ENCODE data around the gene DNAJB5.

Gene DNAJB5

DNA sequence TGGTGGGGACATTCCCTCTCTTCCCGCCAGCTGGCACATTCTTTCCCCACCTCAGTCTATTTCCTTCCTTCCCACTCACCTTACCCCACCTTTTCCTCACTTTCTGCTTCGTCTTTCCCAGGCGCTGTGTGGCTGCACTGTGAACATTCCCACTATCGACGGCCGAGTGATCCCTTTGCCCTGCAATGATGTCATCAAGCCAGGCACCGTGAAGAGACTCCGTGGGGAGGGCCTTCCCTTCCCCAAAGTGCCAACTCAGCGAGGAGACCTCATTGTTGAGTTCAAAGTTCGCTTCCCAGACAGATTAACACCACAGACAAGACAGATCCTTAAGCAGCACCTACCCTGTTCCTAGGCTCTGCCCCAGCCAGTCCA is 7.3 kb downstream of the DNAJB5 start:
- Histone ChIP-seq H2BK120ac (ENCODE audit: low read depth, low read length) (no peak overlapping the region), H3K4me1 (ENCODE audit: control insufficient read depth, insufficient read depth, low read depth, low read length) (peaks cover 34% of the 10 kb centered on the region), H3K36me3 (ENCODE audit: control insufficient read depth in 1 of 2, insufficient read depth in 2 of 2, low read depth in 1 of 2, low read length in 2 of 2) (peaks cover 31 to 35% of the 10 kb centered on the region in 2 experiments), H2BK5ac (ENCODE audit: low read depth, low read length, poor library complexity, severe bottlenecking) (no peak overlapping the region), H3K27ac (ENCODE audit: low read length, poor library complexity, severe bottlenecking) (no peak overlapping the region), H2AFZ (ENCODE audit: low read depth, low read length) (no peak overlapping the region), H3K27me3 (ENCODE audit: control insufficient read depth in 1 of 2, insufficient read depth in 1 of 2, low read length in 2 of 2) (no peaks in the 10 kb centered on the region), H3K4me3 (ENCODE audit: insufficient read depth in 1 of 2, low read depth in 1 of 2, low read length in 2 of 2) (no peak overlapping the region), H2BK12ac (ENCODE audit: low read length in 2 of 2) (no peak overlapping the region), H3K9me3 (ENCODE audit: control insufficient read depth, low read length) (no peaks in the 10 kb centered on the region), H3K4ac (ENCODE audit: low read depth in 1 of 2, low read length in 2 of 2) (no peak overlapping the region), H4K8ac (ENCODE audit: low read length) (no peak overlapping the region), H3K9ac (ENCODE audit: low read length) (no peak overlapping the region), H4K91ac (ENCODE audit: low read length) (no peak overlapping the region), H2AK5ac (ENCODE audit: low read length, severe bottlenecking) (no peak overlapping the region), H2BK15ac (ENCODE audit: low read depth, poor library complexity, severe bottlenecking) (no peak overlapping the region), H3K23ac (ENCODE audit: low read length in 2 of 2) (no peak overlapping the region), H3K79me1 (replicated peaks; ENCODE audit: low read length, poor library complexity, severe bottlenecking) (peaks cover 5% of the 10 kb centered on the region), H3K18ac (ENCODE audit: low read depth in 1 of 2, low read length in 2 of 2) (no peak overlapping the region), H3K14ac (ENCODE audit: low read length in 2 of 2) (no peak overlapping the region), H3K4me2 (ENCODE audit: low read length, poor library complexity, severe bottlenecking) (no peak overlapping the region)
- DNase-seq = no peak
- WGBS = 88% methylated on average over 10 of the region's 10 CpGs

- no peak overlapping the region for H2AK5ac ChIP-seq (ENCODE audit: low read length, severe bottlenecking)
- H4K91ac ChIP-seq (ENCODE audit: low read length) = no peak overlapping the region
- H3K9ac ChIP-seq (ENCODE audit: low read length) = peak overlapping the region; percentile 9
These were observed 7.8 kb downstream of the DNAJB5 start for GRCh38 chr9:34997379-34997781.

GRCh38 chr9:34998266-34998665 is 8.7 kb downstream of the DNAJB5 start:
- Histone ChIP-seq H3K4me2 (ENCODE audit: low read length, poor library complexity, severe bottlenecking) (no peak overlapping the region), H3K9me3 (ENCODE audit: control insufficient read depth, low read length) (no peaks in the 10 kb centered on the region), H3K4me3 (ENCODE audit: insufficient read depth in 1 of 2, low read depth in 1 of 2, low read length in 2 of 2) (no peak overlapping the region), H4K91ac (ENCODE audit: low read length) (no peak overlapping the region), H3K14ac (ENCODE audit: low read length in 2 of 2) (no peak overlapping the region), H3K23ac (ENCODE audit: low read length in 2 of 2) (no peak overlapping the region), H3K4me1 (ENCODE audit: control insufficient read depth, insufficient read depth, low read depth, low read length) (peaks cover 22% of the 10 kb centered on the region), H3K79me1 (replicated peaks; ENCODE audit: low read length, poor library complexity, severe bottlenecking) (peaks cover 5% of the 10 kb centered on the region), H2BK120ac (ENCODE audit: low read depth, low read length) (no peak overlapping the region), H2BK12ac (ENCODE audit: low read length in 2 of 2) (no peak overlapping the region), H2BK5ac (ENCODE audit: low read depth, low read length, poor library complexity, severe bottlenecking) (no peak overlapping the region), H2BK15ac (ENCODE audit: low read depth, poor library complexity, severe bottlenecking) (no peak overlapping the region), H3K27ac (ENCODE audit: low read length, poor library complexity, severe bottlenecking) (no peak overlapping the region), H3K9ac (ENCODE audit: low read length) (peak overlapping the region; percentile 13), H2AK5ac (ENCODE audit: low read length, severe bottlenecking) (no peak overlapping the region), H3K36me3 (ENCODE audit: control insufficient read depth in 1 of 2, insufficient read depth in 2 of 2, low read depth in 1 of 2, low read length in 2 of 2) (peaks cover 31% of the 10 kb centered on the region in 2 experiments), H4K8ac (ENCODE audit: low read length) (no peak overlapping the region), H3K18ac (ENCODE audit: low read depth in 1 of 2, low read length in 2 of 2) (no peak overlapping the region), H3K4ac (ENCODE audit: low read depth in 1 of 2, low read length in 2 of 2) (no peak overlapping the region), H3K27me3 (ENCODE audit: control insufficient read depth in 1 of 2, insufficient read depth in 1 of 2, low read length in 2 of 2) (no peaks in the 10 kb centered on the region), H2AFZ (ENCODE audit: low read depth, low read length) (no peak overlapping the region)
- 35% methylated on average over 1 of the region's 3 CpGs for WGBS
- no peak for DNase-seq

More at GRCh38 chr9:34997379-34997781, 7.8 kb downstream of the DNAJB5 start:
- no peak for DNase-seq
- Histone ChIP-seq H3K4ac (ENCODE audit: low read depth in 1 of 2, low read length in 2 of 2) (no peak overlapping the region), H3K14ac (ENCODE audit: low read length in 2 of 2) (no peak overlapping the region), H3K36me3 (ENCODE audit: control insufficient read depth in 1 of 2, insufficient read depth in 2 of 2, low read depth in 1 of 2, low read length in 2 of 2) (peaks cover 31 to 35% of the 10 kb centered on the region in 2 experiments), H2BK15ac (ENCODE audit: low read depth, poor library complexity, severe bottlenecking) (no peak overlapping the region), H2BK5ac (ENCODE audit: low read depth, low read length, poor library complexity, severe bottlenecking) (no peak overlapping the region), H4K8ac (ENCODE audit: low read length) (no peak overlapping the region), H3K4me3 (ENCODE audit: insufficient read depth in 1 of 2, low read depth in 1 of 2, low read length in 2 of 2) (no peak overlapping the region), H2BK12ac (ENCODE audit: low read length in 2 of 2) (no peak overlapping the region), H3K27ac (ENCODE audit: low read length, poor library complexity, severe bottlenecking) (no peak overlapping the region), H3K4me1 (ENCODE audit: control insufficient read depth, insufficient read depth, low read depth, low read length) (peaks cover 29% of the 10 kb centered on the region), H3K27me3 (ENCODE audit: control insufficient read depth in 1 of 2, insufficient read depth in 1 of 2, low read length in 2 of 2) (no peaks in the 10 kb centered on the region), H3K4me2 (ENCODE audit: low read length, poor library complexity, severe bottlenecking) (no peak overlapping the region), H3K9me3 (ENCODE audit: control insufficient read depth, low read length) (no peaks in the 10 kb centered on the region), H2BK120ac (ENCODE audit: low read depth, low read length) (no peak overlapping the region), H2AFZ (ENCODE audit: low read depth, low read length) (no peak overlapping the region), H3K79me1 (replicated peaks; ENCODE audit: low read length, poor library complexity, severe bottlenecking) (peaks cover 5% of the 10 kb centered on the region), H3K18ac (ENCODE audit: low read depth in 1 of 2, low read length in 2 of 2) (no peak overlapping the region), H3K23ac (ENCODE audit: low read length in 2 of 2) (no peak overlapping the region)

DNA sequence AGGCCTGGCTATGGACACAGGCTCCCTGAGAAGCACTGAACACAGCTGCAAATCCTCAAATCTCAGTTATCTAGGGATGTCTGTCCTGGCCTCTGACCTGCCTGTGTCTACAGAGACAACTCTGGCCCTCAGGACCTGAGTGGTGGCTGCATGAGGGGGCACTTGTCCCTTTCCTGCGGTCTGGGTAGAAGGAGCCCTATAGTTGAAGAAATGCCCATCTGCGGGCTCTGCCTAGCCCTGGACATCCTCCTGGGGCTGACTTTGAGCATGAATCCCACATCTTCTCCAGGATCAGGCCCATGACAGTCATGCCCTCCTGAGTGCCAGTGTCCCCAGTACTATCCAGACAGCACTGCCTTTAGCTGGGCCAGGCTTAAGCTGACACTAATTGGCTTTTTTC is 10.0 kb downstream of the DNAJB5 start:
- 93% methylated on average over 2 of the region's 2 CpGs for WGBS
- no peak for DNase-seq

More for the DNA sequence above, 10.0 kb downstream of the DNAJB5 start:
- Histone ChIP-seq H2BK12ac (ENCODE audit: low read length in 2 of 2) (no peak overlapping the region), H3K18ac (ENCODE audit: low read depth in 1 of 2, low read length in 2 of 2) (no peak overlapping the region), H3K4me1 (ENCODE audit: control insufficient read depth, insufficient read depth, low read depth, low read length) (peaks cover 14% of the 10 kb centered on the region), H2AFZ (ENCODE audit: low read depth, low read length) (no peak overlapping the region), H4K8ac (ENCODE audit: low read length) (no peak overlapping the region), H3K27ac (ENCODE audit: low read length, poor library complexity, severe bottlenecking) (no peak overlapping the region), H2BK120ac (ENCODE audit: low read depth, low read length) (no peak overlapping the region), H2BK5ac (ENCODE audit: low read depth, low read length, poor library complexity, severe bottlenecking) (no peak overlapping the region), H3K4ac (ENCODE audit: low read depth in 1 of 2, low read length in 2 of 2) (no peak overlapping the region), H2BK15ac (ENCODE audit: low read depth, poor library complexity, severe bottlenecking) (no peak overlapping the region), H3K36me3 (ENCODE audit: control insufficient read depth in 1 of 2, insufficient read depth in 2 of 2, low read depth in 1 of 2, low read length in 2 of 2) (peaks cover 27 to 31% of the 10 kb centered on the region in 2 experiments), H3K14ac (ENCODE audit: low read length in 2 of 2) (no peak overlapping the region), H3K9me3 (ENCODE audit: control insufficient read depth, low read length) (no peaks in the 10 kb centered on the region), H3K27me3 (ENCODE audit: control insufficient read depth in 1 of 2, insufficient read depth in 1 of 2, low read length in 2 of 2) (no peaks in the 10 kb centered on the region), H3K9ac (ENCODE audit: low read length) (no peak overlapping the region), H2AK5ac (ENCODE audit: low read length, severe bottlenecking) (no peak overlapping the region), H3K23ac (ENCODE audit: low read length in 2 of 2) (no peak overlapping the region), H3K79me1 (replicated peaks; ENCODE audit: low read length, poor library complexity, severe bottlenecking) (peaks cover 5% of the 10 kb centered on the region), H3K4me3 (ENCODE audit: insufficient read depth in 1 of 2, low read depth in 1 of 2, low read length in 2 of 2) (no peak overlapping the region), H3K4me2 (ENCODE audit: low read length, poor library complexity, severe bottlenecking) (no peak overlapping the region), H4K91ac (ENCODE audit: low read length) (no peak overlapping the region)
